ENCODE measurements around the gene DGKB.

The DGKB gene

DNA sequence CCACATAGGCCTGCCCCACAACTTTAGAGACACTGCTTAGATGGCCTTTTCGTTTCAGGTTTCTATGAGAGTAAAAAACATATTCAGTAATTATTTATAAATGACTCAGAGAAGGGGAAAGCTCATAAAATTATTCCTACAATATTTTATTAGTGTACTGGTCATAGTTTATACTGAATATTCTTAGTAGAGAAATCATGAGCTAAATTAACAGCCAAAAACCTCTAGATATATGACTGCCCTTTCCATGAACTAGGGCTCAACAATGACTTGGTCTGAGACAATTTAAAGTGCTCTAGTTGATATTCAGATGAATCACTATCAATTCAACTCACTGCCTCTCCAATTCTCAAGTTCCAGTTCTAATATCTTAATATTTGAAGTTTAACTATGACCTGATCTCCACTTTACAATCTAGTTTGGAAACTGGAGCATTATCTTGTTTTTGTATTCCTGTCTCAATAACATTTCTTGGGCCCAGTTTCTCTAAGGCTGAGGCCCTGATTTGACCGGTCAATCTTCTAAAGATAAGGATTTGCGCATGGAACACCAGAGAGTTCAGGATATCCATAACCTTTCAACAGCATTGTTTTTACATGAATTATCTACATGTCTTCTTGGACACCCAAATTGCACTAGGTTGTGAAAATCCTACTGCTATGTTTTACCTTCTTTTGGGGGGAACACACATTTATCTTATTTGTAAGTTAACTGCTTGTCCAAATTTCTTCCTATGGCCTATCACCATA lies 141.6 kb downstream of the DGKB start:
- DNase-seq (ENCODE audit: low read depth): no peak

DNA sequence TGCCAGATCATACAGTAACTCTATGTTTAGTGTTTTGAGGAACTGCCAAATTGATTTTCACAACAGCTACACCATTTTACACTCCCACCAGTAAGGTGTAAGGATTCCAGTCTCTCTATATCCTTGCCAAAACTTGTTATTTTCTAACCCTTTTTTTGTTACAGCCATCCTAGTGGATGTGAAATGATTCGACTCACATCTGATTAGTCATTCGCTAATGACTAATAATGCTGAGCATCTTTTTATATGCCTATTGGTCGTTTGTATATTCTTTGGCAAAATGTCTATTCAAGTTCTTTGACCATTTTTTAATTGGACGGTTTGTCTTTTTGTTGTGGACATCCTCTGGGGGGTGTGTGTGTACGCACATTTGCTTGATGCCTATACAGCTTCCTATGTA lies 142.8 kb downstream of the DGKB start:
- DNase-seq (ENCODE audit: low read depth): no peak

DNA sequence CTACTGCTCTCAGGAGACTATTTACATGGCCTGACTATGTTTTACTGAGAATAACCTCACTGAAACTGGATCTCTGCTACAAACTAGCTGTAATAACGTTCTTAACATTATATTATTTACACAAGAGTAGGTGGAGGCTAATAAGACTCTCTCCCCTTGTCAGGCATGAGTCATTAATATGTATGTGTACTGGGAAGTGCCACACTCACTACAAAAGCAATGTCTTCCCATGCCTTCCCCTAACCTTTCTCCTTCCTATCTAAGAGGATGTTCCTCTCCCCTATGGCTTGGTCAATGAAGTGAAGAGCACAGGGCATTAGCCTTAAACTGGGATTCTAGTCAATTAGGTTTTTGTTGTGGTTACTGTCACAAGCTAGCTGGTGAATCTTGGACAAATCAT lies 147.9 kb downstream of the DGKB start:
- DNase-seq (ENCODE audit: low read depth): no peak

DNA sequence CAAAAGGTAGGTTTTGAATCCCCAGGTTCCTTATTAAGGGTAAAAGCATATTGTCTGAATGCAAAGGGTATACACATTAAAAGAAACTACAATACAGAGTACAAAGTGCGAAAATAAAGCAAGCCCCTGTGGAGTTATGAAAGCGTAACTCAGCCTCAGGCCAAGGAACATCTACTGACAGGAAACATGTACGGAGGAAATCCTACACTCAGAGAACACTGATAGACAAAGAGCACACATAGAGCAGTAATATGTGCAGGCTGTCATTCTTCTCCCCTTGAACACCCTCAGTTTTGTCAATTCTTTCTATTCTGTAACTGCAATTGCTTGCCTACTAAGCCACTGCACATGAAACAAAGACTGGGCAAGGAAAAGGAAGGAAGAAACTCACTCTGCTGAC lies 150.2 kb downstream of the DGKB start:
- DNase-seq (ENCODE audit: low read depth): no peak

DNA sequence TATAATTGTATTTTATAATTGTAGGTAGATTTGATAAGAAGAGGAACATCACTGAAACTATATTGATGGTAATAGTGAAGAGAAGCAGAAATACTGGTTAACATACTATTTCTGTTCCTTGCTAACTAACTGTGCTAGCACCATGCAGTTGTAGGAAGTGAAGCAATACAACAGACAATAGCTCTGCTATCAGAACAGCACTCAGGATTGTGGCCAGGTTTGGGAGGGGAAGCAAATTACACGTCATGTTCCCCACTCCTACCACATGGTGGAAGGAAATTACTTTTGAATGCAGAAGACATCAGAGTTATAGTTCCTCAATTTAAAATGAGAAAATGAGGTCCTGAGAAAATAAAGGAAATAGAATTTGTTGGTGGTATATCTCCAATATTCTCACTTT lies 151.1 kb downstream of the DGKB start:
- DNase-seq (ENCODE audit: low read depth): no peak

DNA sequence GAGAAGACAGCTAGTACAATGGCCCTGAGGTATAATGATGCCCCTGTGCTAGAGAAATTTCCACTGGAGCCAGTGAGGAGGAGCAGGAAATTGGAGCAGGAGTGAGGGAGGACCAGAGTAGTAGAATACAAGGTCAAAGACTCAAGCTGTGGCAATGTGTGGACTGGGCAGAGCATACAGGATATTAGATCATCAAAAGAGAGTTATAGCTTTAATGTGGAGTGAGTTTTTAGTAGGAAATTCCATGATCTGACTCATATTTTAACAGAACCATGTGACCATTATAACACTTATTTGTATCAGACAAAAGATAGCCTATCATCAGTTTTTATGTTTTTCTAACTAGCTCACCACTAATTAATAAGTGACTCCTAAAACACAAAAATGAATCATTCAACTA lies 154.1 kb downstream of the DGKB start:
- no peak for DNase-seq (ENCODE audit: low read depth)

DNA sequence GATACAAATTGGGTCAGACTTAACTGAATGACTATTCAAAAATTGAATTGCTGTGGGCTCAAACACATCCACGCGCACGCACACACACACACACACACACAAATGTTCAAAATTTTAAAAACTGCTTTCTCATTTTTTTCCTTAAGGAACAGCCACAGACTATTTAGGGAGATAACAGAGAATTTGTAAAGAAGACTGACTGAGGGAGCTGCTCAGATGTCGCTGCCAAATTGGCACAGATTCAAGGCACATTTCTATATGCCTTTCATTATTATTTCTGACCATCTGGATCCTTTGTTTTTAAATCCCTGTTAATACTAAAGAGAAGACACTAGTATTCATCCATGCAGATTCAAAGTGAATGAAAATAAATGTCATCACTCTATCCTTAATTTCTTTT lies 154.8 kb downstream of the DGKB start:
- DNase-seq (ENCODE audit: low read depth): no peak

DNA sequence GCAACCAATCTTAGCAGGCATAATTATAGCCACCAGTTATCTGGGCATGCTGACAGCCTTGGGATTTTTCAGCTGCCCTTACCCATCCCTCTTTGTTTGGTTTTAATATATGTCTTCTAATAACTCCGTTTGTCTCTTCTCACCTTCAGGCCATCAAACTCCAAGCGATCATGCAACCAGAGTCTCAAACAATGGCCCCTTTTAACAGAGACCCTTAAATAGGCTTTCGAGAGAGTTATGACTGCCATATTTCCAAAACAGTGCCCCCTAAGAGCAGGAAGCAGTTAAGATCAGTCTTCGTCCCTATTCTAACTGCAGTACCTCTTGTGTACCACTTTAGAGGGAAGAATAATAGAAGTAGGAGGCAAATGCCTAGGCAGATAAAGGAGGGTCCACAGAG lies 157.5 kb downstream of the DGKB start:
- DNase-seq (ENCODE audit: low read depth): no peak

DNA sequence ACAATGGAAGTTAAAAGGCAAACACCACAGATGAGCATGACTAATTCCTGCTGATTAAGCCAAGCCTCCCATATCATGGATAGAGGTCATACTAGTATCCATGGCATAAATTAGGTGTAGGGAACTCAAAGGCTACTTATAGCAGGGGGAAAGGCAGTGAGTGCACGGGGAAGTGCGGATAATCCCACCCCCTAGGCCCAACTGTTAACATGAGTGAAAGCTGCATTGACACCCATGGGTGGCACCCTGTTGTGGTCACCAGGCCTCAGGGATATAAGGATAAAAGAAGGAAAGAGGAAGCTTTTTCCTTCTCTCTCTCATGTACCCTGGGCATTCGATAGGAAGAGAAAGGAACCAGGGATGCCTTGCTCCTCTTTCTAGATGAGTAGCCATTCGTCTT lies 161.9 kb downstream of the DGKB start:
- DNase-seq (ENCODE audit: low read depth): no peak

DNA sequence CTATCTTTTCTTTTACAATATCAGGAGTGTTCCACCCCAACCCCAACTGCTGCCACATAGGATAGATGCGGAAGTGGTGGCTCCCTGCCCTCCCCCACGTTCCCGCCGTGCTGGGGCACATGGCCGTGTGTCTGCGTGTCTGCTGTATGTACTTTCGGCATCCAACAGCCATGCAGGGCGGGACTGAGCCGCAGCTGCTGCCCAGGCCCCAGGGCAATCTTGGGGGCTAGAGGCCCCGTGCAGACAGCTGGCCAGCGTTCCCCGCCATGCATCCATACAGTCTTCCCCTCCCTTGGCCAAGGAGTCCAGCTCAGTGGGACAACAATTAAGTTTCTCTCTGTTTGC lies 162.7 kb downstream of the DGKB start:
- no peak for DNase-seq (ENCODE audit: low read depth)

DNA sequence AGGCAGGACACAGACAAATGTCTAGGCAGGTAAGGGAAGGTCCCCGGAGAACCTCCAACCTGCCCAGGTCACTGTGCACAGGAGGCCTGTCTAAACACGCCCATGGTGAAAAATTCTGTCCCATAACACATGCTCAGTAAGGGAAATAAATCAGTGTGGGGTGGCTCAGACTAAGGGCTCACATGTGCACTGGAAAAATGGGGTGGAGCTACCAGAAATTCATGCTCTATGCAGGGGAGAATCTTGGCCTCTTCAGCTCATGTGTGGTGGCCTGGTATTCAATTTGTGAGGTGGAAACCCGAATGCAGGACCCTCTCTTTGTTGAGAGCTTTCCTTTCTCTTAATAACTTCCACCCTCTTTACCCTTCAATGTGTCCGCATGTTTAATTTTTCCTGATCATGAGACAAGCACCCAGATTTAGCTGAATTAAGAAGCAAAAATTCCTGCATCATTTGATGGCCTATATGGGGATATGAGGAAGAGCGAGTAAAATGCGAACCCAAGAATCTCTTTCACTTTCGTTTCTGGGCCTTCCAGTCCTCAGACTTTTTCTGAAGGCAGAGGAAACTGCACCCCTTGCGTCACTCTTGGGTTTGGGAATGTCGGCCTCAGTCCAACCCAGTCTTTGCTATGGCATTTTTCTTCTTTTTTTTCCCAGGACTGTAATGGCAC lies 163.2 kb downstream of the DGKB start:
- DNase-seq (ENCODE audit: low read depth): no peak

DNA sequence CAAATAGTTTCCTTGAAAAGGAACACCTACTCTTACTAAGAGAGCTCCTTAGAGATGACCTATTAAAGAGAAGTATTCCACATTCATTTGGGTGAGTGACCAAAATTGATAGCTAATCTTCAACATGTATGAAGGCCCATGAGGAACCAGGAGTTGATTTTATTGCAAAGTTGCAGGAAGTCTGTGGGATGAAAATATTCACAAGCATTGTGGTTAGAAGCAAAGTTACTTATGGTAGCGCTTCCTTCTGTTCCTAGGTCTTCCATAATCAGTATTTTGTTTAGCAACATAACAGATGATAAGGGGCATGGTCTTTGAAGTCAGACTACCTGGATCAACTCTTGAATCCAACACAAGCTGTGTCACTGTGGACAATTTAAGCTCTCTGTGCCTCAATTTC lies 164.5 kb downstream of the DGKB start:
- no peak for DNase-seq (ENCODE audit: low read depth)

DNA sequence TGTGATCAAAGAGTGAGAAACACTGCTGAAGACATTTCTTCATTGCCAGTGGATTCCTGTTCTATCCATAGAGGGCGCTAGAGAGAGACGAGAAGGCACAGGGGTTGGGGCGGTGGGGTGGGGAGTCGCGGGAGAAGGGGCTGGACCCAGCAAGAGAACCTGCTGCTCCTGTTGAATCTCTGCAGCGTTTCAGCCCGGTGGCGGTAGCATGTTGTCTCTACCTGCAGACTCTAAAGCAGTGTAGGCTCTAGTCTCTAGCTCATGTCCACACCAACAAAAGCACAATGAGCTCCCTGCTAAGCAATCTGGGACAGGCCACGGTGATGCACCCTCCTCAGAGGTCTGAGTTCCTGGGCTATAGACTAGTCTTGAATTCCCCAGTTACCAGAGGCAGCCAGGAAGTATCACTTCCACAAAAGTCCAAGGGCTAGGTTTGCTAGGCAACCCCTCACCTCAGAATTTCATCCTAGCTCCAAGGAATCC lies 167.7 kb downstream of the DGKB start:
- no peak for DNase-seq (ENCODE audit: low read depth)

DNA sequence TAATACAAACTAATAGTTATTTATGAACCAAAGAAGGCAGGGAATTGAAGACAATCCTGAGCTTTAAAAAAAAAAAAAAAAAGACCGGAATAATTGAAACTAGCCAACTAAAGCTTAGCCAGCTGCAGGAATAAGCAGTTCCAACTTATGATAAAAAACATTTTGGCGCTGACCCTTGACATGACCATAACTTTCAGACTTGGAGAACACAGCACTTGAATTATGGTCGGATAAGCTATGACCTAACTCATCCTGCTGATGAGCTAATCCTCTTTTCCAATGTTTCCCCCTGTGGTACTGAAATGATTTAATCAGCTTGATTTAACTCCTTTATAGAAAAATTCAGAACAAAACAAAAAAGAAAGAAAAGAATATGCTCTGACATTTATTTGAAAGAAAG lies 181.8 kb downstream of the DGKB start:
- DNase-seq (ENCODE audit: low read depth): no peak

DNA sequence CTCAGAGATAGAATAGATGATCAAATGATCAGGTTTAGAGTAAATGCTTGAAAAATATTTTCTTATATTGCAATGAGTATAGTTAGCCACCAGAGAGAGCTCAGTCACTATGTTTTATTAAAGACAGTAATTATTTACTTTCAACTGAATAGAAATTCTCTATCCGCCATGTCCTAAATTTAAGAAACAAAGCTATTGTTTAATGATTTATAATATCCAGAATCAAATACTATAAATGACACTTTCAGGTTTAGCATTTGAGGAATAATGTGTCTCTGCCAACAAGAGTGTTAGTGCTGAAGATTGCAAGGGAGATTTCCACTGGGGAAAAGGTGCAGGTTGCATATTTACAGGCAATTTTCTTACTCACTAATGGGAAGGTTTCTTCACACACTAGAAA lies 184.7 kb downstream of the DGKB start:
- no peak for DNase-seq (ENCODE audit: low read depth)

DNA sequence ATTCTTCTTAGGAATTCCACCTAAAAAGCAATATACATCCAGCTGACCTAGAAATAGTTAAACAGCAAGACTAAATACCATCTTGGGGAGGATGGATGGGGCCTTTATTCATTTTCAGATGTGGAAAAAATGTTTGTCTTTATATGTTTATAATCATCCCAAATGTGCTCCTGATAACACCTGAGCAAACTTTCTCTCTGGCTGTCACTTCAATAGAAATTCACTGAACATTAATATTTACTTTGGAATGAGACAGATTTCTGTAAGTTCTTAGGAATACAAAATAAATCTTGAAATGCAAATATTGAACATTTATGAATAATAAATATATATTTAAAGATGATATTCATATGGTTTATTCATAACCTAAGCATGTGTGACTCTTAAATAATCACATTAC lies 185.4 kb downstream of the DGKB start:
- no peak for DNase-seq (ENCODE audit: low read depth)

DNA sequence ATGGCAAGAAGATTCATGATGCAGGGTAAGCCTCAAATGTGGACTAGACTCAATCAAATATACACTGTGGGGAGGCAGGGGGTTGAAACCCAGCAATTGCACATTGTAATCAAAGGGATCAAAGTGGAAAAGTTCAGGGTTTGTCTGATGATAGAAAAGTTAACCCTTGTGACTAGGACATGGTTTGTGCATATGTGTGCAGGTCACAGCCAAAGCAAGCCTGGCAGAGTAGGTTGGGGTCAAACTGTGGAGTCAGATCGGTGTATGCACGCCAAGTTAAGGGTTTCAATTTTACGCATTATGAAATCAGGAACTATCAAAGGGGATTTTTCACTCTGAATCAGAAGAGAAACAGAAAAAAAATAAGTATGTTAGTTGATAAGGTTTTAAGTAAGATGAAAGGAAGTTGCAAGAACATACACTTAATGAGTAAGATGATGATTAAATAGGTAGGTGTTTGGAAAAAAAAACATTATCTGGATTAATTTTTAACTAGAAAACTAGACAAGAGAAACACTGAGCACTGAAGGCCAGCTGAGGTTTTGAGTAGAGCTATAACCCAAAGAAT lies 188.3 kb downstream of the DGKB start:
- DNase-seq (ENCODE audit: low read depth): no peak

DNA sequence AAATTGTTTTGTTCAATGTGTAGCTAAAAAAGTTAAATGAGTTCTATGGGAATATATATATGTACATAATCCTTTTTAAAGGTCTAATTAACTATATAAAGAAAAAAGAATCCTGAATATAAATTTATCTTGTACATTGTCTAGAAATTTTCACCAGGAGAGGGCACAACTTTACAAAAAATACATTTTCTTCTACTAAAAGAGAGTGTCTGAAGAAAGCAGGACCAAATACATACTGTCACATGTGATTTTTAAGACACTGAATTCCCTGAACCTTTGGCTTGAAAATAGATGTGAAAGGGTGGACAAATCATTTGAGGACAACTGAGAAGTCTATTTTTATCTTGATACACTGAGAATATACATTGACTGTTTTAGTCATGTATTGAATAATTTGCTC lies 204.3 kb downstream of the DGKB start:
- DNase-seq (ENCODE audit: low read depth): no peak

DNA sequence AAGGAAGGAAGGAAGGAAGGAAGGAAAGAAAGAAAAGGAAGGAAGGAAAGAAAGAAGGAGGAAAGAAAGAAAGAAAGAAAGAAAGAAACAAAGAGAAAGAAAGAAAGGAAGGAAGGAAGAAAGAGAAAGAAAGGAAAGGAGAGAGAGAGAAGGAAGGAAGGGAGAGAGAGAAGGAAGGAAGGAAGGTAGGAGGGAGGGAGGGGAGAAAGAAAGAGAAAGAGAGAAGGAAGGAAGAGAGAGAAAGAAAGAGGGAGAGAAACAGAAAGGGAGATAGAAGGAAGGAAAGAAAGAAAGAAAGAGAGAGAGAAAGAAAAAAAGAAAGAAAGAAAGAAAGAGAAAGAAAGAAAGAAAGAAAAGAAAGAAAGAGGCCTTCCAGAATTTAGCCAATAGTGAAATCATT lies 204.9 kb downstream of the DGKB start:
- DNase-seq (ENCODE audit: low read depth): no peak

DNA sequence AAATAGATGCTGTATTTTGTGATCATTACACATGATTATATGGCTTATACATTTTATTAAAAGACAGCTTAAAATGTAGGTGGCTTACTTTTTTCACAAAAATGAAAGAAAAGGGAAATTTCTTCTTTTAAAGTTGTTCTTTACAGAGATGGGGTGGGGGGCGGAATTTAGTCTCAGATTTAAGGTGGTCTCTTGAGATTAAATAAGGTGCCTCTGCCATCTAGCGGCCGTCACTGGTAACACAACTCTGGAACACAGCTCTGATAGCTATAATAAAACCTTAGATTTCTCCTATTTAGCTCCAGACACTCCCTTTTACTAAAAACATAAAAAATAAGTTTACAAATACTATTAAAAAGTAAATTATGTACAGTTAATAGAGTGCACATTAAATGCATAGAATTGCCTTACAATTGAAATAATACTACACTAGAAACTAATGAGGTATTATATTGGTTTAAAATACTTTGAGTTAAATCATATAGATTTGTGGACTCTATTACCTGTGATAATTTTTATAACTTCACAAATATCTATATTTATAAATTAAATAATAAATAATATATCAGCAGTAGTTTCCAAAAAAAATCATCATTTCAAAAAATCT lies 210.9 kb downstream of the DGKB start:
- DNase-seq (ENCODE audit: low read depth): peak; percentile 12

DNA sequence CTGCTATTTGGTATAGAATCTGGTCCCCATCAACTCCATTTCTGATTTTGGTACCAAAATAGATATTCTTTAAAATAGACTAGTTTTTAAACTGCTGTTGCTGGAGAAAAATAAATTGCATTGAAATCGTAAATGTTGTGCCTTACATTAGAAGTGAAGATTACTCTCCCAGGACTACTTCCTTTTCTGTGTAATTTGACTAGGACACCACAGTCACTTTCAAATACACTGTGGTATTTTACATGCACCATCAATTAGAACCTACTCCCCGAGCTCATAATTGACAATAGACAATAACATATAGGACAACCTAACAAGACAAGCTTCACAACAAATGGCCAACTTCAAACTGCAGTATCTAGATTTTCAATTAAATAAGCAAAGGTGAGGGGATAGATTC lies 211.5 kb downstream of the DGKB start:
- no peak for DNase-seq (ENCODE audit: low read depth)

DNA sequence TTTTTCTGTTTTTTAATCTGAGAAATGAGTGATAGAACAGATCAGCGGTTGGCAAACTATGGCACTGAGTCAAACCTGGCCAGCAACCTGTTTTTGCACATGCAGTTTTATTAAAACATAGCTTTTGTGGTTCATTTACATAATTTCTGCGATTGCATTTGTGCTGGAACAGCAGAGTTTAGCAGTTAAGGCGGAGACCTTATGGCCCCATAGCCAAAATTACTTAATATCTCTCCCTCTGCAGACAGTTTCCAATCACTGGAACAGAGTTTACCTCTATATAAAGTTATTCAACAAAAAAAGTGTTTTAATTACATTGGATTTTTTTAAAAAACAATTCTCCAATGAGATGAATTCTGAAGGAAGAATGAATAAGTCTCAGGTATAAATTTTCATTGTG lies 212.1 kb downstream of the DGKB start:
- no peak for DNase-seq (ENCODE audit: low read depth)

DNA sequence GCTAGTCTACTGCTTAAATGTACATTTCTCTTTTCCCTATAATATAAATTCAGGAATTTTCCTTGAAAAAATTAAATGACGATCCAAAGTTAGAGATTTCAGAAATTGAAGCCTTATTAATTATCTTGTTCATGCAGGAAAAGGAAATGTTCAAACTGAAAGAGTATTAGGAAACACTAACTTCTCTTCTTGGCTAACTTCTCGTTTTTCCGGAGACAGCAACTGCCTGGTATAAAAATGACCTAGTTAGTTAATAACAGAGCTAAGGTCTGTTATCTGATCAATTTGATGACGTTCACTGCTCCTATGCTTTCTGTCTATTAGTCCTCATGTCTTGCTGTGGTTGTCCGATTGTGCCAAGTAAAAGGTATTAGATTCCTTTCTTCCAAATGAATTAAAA lies 212.5 kb downstream of the DGKB start:
- no peak for DNase-seq (ENCODE audit: low read depth)

All from stimulated activated CD4-positive, alpha-beta T cell treated with anti-CD3 and anti-CD28 coated beads, Interleukin-2, amount 100 ng/mL, for 4 hours (primary cell).